Left hindlimb (tissue), 1 donor: ENCODE results near the gene ALDH7A1.
"Not testable (repeated sequence)": the region's sequence is repeated elsewhere in the genome, so short reads cannot be mapped to it uniquely, and the experiment has no call there.

Experiments used
- DNase-seq: peaks from one replicate; pipeline ENCODE4 v3.0.0-alpha.2; 2018

The ALDH7A1 gene

DNA sequence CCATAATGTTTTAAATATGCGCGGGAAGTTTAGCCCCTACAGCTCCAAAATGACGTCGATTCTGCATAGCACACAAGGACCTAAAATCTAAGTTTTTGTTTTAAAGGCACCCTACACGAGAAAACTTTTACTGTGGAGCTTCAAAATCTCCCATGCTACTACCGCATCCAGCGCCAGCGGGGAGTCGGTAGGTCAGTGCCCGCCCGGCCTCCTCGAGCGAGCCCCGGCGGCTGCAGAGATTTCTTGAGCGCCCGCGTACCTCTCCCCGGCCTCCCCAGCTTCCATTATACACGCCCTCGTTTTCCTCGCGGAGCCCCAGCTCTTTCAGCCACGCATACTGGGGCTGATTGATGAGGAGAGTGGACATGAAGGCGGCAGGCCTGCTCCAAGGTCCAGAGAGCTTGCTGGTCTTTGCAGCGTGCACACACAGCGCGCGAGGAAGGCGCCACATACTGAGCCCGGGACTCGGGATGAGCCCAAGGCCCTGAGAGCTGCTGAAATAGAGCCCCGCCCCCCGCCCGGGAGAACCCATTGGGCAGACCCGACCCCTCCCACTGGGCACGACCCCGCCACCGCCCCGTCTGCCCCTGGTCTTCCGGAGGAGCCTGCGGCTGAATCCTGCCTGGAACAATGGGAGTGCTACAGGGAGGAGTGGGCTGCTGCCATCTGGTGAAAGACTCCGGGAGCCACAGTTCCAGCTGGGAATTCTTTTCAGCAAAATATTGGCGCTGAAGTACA, at the start of gene ALDH7A1:
ALDH7A1 (minus strand) TSS at position 472 of the 738 bp plus-strand sequence; CDS start at position 451, 21 bp downstream.
- peak; percentile 98 for DNase-seq

DNA sequence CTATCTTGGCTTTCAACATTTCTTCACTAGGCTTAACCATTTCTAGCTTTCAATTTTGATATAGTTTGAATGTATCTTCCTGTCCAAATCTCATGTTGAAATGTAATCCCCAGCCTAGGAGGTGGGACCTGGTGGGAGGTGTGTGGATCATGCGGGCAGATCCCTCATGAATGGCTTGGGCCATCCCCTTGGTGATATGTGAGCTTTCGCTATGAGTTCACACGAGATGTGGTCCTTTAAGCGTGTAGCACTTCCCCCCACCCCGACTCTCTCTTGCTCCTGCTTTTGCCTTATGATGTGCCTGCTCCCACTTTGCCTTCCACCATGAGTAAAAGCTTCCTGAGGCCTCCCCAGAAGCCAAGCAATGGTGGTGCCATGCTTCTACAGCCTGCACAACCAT, 46.4 kb upstream of the ALDH7A1 start:
- DNase-seq, result no peak

DNA sequence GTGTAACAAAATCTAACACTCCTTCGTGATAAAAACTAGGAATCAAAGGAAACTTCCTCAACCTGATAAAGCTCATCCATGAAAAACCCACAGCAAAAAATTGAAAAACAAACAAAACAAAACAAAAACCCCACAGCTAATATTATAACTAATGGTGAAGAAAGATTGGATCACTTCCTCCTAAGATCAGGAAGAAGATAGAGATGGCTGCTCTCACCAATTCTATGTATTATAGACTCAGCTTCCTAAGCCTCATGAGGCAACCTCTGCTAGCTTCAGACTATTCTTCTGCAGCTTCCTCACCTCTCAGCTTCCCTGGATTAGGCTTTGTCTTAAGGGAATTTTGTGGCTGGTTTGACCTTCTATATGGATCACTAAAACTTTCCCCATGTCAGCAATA, 45.8 kb upstream of the ALDH7A1 start:
- no peak for DNase-seq

DNA sequence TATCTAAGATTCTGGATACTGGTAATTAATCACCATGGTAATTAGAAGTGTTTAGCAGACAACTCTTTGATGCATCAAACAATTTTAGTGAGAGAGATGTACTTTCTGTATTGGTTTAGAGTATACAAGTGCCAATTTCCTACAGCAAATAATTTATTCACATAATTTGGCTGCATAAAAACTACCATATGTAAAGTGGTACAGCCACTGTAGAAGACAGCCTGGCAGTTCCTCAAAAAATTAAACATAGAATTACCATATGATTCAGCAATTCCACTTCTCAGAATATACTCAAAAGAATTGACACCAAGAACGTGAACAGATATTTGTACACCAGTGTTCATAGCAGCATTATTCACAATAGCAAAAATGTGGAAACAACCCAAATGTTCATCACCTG, 41.9 kb upstream of the ALDH7A1 start:
- DNase-seq, result no peak

DNA sequence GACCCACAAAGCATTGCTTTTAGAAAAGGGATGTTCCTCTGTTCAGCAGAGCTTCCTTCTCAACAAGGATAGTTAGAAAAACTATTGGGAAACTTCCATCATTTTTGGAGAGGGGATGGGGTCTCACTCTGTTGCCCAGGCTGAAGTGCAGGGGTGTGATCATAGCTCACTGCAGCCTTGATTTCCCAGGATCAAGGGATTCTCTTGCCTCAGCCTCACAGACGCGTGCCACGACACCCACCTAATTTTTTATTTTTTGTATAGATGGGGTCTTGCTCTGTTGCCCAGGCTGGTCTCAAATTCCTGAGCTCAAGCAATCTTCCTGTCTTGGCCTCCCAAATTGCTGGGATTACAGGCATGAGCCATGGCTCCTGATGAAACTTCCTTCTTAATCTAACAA, 40.6 kb upstream of the ALDH7A1 start:
- DNase-seq, result no peak

DNA sequence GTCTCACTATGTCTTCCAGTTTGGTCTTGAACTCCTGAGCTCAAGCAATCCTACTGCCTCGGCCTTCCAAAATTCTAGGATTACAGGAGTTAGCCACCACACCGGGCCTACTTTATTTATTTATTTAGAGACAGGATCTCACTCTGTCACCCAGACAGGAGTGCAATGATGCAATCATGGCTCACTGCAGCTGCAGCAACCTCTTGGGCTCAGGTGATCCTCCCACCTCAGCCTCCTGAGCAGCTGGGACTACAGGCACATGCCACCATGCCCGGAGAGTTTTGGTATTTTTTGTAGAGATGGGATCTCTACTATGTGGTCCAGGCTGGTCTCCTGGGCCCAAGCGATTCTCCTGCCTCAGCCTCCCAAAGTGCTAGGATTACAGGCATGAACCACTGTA, 38.5 kb upstream of the ALDH7A1 start:
- DNase-seq, result no peak

DNA sequence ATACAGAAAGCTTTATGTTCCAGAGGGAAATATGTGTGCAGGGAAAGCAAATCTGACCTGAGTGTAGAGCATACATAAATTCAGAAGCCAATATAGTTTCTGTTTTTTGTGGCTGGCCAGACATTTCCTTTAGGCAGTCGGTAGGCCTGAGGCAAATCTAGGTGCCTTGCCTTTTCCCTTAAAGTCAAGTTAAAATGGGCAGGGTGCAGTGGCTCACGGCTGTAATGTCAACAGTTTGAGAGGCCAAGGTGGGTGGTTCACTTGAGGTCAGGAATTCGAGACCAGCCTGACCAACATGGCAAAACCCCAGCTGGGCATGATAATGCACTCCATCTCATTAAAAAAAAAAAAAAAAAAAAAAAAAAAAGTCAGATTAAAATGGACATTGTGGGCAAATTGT, 36.9 kb upstream of the ALDH7A1 start:
- no peak for DNase-seq

DNA sequence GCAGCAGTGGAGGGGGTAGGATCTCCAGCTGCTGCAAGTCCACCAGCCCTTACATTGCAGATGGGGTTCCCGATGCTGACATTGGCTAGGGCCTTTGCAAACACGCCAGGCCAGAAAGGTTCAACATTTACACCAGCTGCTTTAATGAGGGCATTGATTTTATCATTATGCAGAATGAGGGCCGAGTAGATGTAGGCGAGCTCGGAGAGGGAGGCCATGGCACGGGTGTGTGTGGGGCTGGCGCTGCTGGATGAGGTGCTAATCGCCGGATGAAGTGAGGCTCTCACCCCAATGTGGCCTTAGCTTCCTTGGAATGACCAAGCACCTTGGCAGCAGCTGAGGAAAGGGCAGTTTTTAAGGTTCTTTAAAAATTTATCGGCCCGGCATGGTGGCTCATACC, 33.1 kb upstream of the ALDH7A1 start:
- no peak for DNase-seq

DNA sequence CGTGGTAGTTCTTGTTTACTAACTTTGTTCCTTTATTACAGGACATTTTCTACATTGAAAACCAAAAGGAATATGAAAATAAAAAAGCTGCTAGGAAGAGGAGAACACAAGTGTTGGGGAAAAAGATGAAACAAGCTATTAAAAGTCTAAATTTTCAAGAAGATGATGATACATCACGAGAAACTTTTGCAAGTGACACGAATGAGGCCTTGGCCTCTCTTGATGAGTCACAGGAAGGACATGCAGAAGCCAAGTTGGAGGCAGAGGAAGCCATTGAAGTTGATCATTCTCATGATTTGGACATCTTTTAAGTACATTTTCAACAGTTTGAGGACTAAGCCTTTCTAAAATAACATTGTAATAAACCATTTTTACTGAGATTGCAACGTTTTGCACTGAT, 29.5 kb upstream of the ALDH7A1 start:
- DNase-seq, result no peak

DNA sequence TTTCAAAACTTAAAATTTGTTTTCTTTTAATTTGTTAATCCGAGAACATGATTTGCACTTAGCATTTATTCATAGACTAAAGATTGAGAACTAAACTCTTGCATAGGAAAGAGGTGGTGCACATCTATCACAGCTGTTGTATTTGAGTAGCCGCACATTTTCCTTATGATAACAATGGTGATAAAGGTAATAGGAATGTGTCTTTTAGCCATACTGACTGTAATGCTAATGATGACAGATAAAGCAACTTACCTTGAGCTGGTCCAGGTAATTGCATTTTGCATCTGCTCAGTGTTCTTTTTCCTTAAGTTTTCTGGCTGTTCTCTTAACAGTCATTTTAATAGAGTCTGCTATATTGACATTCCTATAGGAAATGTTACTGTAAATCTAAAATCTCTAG, 24.8 kb upstream of the ALDH7A1 start:
- DNase-seq, result no peak

DNA sequence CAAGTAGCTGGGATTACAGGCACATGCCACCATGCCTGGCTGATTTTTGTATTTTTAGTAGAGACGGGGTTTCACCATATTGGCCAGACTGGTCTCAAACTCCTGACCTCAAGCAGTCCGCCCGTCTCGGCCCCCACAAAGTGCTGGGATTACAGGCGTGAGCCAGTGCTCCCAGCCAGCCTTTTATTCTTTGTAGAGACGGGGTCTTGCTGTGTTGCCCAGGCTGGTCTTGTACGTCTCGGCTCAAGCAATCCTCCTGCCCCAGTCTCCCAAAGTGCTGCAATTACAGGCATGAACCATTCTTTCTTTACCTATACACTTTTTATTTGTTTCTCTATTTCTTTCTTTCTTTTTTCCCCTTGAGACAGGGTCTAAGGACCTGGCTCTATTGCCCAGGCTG, 22.6 kb upstream of the ALDH7A1 start:
- DNase-seq, result not testable (repeated sequence)

DNA sequence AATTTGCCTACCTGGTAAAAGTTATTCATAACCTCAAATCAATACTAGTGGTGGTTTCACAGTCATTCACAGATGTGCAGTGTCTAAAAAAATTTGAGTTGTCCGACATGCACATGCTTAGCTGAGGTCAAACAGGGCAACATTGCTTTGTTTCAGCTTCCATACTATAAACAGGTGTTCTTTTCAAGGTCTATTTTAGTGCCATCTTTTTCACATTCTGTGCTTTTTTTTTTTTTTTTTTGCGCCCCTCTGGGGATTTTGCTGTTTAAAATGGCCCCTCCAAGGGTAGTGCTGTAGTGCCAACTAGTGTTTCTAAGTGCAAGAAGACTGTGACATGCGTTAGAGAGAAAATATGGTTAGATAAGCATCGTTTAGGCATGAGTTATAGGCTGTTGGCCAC, 20.3 kb upstream of the ALDH7A1 start:
- DNase-seq, result no peak

DNA sequence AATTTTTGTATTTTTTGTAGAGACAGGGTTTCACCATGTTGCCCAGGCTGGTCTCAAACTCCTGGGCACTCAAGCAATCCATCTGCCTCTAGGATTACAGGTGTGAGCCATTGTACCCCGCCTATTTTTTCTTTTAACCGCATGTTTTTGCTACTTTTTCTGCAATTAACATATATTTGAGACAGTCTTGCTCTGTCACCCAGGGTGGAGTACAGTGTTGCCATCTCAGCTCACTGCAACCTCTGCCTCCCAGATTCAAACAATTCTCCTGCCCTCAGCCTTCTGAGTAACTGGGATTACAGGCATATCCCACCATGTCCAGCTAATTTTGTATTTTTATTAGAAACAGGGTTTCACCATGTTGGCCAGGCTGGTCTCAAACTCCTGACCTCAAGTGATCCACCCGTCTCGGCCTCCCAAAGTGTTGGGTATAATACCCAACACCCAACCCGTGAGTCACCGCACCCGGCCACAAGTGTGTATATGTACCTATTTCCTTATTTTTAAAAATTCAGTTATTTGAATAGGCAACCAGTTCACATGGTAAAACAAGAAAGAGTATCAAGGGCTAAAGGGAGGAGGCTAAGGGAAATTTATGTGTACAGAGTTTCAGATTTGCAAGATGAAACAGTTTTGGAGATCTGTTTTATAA, 19.0 kb upstream of the ALDH7A1 start:
- DNase-seq, result no peak

DNA sequence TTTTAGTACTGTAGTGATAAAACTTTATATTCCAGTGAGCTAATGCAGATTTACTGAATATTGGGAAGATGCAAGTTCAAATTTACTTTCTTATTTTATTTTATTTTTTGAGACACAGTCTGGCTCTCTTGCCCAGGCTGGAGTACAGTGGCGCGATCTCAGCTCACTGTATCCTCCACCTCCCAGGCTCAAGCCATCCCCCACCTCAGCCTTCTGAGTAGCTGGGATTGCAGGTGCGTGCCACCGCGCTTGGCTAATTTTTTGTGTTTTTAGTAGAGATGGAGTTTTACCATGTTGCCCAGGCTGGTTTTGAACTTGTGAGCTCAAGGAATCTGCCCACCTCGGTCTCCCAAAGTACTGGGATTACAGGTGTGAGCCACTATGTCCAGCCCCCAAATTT, 15.6 kb upstream of the ALDH7A1 start:
- DNase-seq, result no peak

DNA sequence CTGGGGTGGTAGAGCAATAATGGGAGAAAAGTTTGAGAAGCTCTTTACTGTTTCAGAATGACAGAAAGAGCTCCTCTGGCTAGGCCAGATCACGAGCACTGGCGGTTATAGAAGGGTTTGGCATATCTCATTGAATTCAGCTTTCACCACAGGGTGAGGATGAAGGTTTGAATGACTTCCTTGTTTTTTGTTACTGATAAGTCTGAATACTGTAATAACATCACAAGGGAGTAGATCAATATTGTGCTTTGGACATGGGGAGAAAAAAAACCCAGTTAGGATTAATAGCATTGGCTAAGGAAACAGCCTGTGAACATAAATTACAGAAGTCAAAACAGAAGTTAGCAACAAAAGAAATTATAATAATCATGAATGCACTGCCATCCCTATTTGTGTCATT, 15.1 kb upstream of the ALDH7A1 start:
- DNase-seq, result no peak

DNA sequence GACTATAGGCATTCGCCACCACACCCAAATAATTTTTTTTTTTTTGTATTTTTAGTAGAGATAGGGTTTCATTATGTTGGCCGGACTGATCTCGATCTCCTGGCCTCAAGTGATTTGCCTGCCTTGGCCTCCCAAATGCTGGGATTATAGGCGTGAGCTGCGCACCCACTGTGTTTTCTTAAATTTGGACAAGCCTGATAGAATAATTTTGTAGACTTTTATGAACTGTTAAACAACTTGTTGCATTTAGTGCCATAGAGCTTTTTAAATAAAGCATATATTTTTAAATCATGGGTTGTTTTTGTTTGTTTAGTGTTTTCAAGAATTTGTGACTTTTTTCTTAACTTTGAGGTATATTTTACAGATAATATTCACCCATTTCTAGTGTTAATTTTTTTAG, 10.5 kb upstream of the ALDH7A1 start:
- no peak for DNase-seq

DNA sequence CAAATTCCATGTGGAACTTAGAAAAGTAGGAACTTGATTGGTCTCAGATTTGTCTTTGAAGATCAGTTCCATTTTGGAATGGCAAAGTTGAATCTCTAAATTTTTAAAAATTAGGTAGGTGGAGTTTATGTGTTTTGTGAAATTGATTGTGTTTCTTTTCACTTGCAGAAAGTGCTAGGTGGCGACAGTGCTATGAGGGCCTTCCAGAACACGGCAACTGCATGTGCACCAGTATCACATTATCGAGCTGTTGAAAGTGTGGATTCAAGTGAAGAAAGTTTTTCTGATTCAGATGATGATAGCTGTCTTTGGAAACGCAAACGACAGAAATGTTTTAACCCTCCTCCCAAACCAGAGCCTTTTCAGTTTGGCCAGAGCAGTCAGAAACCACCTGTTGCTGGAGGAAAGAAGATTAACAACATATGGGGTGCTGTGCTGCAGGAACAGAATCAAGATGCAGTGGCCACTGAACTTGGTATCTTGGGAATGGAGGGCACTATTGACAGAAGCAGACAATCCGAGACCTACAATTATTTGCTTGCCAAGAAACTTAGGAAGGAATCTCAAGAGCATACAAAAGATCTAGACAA, 8.5 kb upstream of the ALDH7A1 start:
- no peak for DNase-seq

DNA sequence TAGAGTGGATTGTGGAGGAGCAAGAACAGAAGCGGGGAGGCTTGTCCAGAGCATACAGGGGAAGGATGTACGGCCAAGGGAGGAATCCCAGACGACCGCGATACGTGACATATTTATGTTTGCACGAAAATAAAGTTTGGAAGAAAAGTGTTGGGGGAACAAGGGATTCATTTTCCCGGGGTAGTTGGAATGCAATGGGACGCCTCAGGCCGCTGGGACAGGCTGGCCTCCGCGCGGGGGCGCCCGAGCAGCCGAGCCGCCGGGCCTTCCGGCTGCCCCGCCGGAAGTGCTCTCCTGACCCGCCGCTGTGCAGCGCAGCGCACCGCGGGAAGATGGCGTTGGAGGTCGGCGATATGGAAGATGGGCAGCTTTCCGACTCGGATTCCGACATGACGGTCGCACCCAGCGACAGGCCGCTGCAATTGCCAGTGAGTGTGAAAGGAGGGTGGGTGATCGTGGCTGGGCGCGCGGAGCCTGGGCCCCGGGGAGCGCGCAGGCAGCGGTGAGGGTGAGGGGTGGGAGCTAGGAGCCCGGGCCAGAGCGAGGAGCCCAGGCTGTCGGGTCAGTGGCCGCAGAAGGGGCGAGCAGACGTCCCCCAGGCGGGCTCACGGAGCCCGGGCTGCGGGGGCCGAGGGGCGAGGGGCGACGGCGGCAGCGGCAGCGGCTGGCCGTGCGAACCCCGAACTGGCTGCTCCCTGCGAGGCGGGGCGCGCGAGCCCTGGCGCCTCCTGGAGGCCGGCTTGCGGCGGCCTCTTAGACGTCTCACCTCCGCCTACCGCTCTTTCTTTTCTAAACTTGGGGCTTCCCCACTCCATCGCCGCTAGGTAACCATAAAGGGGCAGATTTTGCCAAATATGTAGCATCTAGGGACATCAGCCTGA, 5.9 kb upstream of the ALDH7A1 start, which contains the start of gene PHAX:
PHAX (plus strand) TSS at position 317 of the 881 bp plus-strand sequence; CDS start at position 333, 16 bp downstream.
- DNase-seq, result peak; percentile 87

DNA sequence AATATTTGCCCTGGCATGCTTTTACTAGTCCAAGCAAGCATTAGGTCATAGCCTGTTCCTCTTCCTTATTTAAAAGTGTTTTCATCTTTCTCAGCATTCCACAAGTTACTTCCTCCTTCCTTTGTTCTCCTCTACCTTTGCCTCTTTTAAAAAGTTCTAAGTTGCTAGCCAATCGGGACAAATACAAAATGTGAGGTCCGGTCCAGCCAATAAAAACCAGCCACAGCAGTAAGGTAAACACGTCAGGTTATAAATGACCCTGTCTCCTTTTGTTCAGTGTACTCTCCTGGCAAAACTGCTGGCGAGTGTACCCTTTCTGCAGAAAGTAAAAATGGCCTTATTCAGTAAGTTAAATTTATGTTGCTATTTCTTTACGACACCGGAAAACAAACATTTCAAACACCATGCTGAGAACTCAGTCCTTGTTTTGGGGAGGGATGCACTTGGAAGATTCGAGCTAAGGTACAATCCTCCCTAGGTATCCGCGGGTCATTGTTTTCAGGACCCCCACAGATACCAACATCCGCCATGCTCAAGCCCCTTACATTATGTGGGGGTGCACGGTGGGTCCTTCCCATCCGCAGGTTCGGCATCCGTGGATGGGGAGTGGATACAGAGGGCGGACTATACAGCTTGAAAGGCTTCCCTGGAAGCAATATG, 5.1 kb upstream of the ALDH7A1 start:
- DNase-seq, result not testable (repeated sequence)

DNA sequence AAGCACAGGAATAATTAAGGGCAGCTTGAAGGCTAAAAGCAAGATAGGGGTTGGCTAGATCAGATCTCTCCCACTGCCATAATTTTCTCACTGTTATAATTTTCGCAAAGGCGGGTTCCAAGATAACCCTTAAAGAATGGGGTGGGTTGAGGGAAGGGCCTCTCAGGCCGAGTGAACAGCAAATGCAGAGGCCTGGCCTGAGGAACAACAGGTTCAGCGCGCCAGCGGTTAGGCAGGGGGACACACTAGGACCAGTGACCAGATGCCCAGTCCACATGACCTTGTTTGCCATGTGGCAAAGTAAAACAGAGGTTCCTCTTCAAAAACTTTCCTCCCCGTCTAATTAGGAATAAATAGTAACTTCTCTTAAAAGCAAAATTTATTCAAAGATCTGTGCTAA, 4.5 kb upstream of the ALDH7A1 start:
- no peak for DNase-seq

DNA sequence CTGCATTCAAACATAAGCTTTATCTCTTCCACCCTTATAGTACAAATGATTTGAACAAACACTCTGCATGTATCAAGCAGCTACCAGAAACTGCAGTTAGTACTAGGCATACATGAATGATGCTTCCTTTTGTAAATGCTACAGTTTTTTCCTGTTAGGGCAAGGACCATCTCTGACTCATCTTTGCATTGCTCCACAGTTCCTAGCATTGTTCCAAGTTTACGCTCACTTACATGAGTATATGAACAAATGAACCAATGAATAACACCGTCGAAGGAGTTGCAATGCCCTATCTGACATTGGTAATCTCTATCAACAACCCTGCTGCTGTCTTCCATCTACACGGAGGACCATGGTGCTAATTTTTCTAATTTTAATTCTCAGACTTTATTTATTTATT, 2.1 kb upstream of the ALDH7A1 start:
- no peak for DNase-seq

DNA sequence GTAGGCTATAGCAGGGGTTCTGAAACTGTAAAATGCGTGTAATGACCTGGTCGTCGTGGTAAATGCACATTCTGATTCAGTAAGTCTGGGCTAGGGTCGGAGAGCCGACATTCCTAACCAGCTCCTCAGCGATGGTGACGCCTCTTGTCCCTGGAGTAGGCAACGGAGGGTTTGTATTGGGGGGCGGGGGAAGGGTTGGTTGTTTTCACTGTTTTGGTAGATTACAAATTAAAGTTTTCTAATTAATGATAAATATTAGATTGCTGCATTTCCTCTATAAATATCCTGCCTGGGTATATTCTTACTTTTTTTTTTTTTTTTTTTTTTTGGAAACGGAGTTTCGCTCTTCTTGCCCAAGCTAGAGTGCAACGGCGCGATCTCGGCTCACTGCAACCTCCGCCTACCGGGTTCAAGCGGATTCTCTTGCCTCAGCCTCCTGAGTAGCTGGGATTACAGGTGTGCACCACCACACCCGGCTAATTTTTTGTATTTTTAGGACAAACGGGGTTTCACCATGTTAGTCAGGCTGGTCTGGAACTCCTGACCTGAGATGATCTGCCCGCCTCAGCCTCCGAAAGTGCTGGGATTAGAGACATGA, 566 bp upstream of the ALDH7A1 start:
- no peak for DNase-seq
